Lower leg skin (tissue), 4 donors: ENCODE measurements around the gene DNAH14. TPM values are rescaled to one million over a fixed set of nuclear protein-coding genes. Genes with fewer than 3 reads are reported as not detected.
"Not testable (repeated sequence)": the region's sequence is repeated elsewhere in the genome, so short reads cannot be mapped to it uniquely, and the experiment has no call there.

Source experiments
- DNase-seq, 2 donors: peaks; one replicate each; pipeline ENCODE4 v3.0.0-alpha.2; 2019; ENCODE audit warnings: low spot score in 2 of 2
- H3K4me3 ChIP-seq: fragments of 200-600 bp; sonication (generic); 2 replicates; pipeline ENCODE4 v1.5.1; 2017; ENCODE audit warnings: mild to moderate bottlenecking, low read depth; ENCODE audit not compliant: poor library complexity, severe bottlenecking
- POLR2A ChIP-seq, 2 donors: fragments of 450-650 bp; IDR thresholded peaks; one replicate each; pipeline ENCODE4 v1.6.1; 2016 to 2017; ENCODE audit warnings: antibody characterized with exemption in 2 of 2, mild to moderate bottlenecking in 1 of 2, moderate library complexity in 1 of 2
- WGBS, 2 donors: methylation state at CpG; one replicate each; pipeline ENCODE4 v1.1.5; 2018; 5-methylcytosine and 5-hydroxymethylcytosine counted together
- intact Hi-C: fragments of 100-400 bp; cut with DNase I; formaldehyde crosslinking; loops from one replicate; pipeline ENCODE4 v1.15.0; 2023; ENCODE audit warnings: low total_unique reads
- total RNA-seq, 4 donors: library from RNA; depleted of rRNA; stranded (reverse); fragments of >200 nt; gene quantifications; one replicate each; pipeline ENCODE4 v1.1.0, GENCODE V29; 2016
- TF ChIP-seq, protein P1 (sequence below), 3 donors: fragments of 450-650 bp; IDR thresholded peaks; one replicate each; pipeline ENCODE4 v1.5.1; 2016; ENCODE audit warnings: antibody characterized with exemption in 3 of 3, mild to moderate bottlenecking in 3 of 3, moderate library complexity in 2 of 3

DNAH14 gene
- total RNA-seq, 4 donors from 2014 or later, result 0.84 to 3.0 (median 1.8) TPM

DNA sequence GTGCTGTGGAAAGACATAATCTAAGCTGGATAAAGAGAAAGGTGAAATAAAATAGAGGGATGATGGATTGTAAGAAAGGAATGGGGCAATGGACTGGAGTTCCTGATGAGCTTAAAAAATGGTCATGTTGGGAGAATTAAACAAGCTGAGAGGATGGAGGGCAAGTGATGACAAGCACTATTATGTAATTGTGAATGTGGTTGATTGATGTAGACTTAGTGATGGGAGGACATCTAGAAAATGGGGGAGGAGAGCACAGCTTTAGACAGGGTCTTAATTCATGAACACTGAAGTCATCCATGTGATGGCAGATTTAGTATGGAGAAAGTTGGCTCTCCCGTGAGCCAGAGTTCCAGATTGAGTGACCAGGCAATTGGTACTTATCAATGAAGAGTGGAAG lies 29.0 kb downstream of the DNAH14 start:
- intact Hi-C loops, result no loop called here

DNA sequence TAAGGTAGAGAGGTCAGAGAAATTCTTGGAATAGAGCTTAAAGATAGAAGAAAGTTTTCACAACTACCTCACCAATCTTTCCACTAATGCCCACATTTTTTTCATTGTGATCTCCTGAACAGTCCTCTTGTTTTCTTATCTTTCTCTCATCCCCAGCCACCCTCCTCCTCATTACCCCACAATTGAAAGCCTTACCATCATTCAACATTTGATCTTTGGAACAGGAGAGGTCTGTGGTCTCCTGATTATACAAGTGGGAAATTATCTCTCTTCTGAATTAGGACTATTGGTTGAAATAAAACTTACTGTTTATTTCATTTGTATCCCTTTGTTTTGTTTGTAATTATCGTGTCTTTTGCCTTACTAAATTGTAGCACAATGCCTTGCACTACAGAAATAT lies 29.6 kb downstream of the DNAH14 start:
- TF ChIP-seq POLR2A (IDR thresholded peaks at IDR 0.05), result no peak
- TF ChIP-seq, protein P1, sequence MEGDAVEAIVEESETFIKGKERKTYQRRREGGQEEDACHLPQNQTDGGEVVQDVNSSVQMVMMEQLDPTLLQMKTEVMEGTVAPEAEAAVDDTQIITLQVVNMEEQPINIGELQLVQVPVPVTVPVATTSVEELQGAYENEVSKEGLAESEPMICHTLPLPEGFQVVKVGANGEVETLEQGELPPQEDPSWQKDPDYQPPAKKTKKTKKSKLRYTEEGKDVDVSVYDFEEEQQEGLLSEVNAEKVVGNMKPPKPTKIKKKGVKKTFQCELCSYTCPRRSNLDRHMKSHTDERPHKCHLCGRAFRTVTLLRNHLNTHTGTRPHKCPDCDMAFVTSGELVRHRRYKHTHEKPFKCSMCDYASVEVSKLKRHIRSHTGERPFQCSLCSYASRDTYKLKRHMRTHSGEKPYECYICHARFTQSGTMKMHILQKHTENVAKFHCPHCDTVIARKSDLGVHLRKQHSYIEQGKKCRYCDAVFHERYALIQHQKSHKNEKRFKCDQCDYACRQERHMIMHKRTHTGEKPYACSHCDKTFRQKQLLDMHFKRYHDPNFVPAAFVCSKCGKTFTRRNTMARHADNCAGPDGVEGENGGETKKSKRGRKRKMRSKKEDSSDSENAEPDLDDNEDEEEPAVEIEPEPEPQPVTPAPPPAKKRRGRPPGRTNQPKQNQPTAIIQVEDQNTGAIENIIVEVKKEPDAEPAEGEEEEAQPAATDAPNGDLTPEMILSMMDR (IDR thresholded peaks at IDR 0.05), result no peak
- no peak overlapping the region for H3K4me3 ChIP-seq
- no peak for DNase-seq
- WGBS, 2 donors, result 49 to 84% methylated on average over 1 of the region's 1 CpG
- intact Hi-C loops, result no loop called here

More for the DNA sequence above, 29.0 kb downstream of the DNAH14 start:
- H3K4me3 ChIP-seq, result no peak overlapping the region
- TF ChIP-seq POLR2A (IDR thresholded peaks at IDR 0.05), result no peak
- TF ChIP-seq, protein P1 (IDR thresholded peaks at IDR 0.05), result no peak
- 87 to 92% methylated on average over 1 of the region's 1 CpG for WGBS, 2 donors
- DNase-seq, result no peak

DNA sequence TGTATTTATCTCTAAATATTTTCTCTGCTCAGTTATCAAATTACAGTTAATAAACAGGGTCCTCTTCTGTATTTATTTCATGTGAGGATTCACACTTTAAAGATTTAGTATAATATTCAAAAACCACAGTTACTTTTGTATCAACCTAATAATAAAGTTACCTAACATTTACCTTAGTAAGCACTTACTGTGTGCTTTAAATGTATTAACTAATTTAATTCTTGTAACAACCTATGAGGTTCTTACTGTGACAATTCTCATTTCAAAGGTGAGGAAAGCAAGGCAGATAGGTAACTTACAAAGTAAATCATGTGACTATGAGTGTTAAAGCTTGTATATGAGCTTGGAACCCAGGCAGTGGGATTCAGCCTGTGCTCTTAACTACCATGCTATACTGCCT lies 30.2 kb downstream of the DNAH14 start:
- TF ChIP-seq POLR2A (IDR thresholded peaks at IDR 0.05), result no peak
- TF ChIP-seq, protein P1 (IDR thresholded peaks at IDR 0.05), result no peak
- DNase-seq, result no peak
- intact Hi-C loops, result no loop called here
- no peak overlapping the region for H3K4me3 ChIP-seq

DNA sequence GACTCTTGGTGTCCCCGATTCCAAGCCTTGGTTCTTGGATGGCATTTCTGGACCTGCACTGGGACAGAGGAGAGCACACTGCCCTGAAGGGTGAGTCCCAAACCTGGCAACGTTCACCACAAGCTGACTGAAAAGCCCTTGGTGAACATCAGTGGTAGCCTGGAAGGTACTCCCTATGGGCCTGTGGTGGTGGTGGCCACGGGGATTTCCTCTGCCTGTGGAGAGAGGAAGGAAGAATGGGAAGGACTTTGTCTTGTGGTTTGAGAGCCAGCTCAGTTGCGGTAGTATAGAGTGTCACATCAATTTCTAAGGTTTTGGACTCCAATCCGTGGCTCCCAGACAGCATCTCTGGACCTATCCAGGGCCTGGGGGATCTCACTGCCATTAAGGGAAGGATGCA lies 50.7 kb downstream of the DNAH14 start:
- no peak for TF ChIP-seq POLR2A (IDR thresholded peaks at IDR 0.05)
- TF ChIP-seq, protein P1 (IDR thresholded peaks at IDR 0.05), result no peak
- 72 to 83% methylated on average over 5 of the region's 5 CpGs for WGBS, 2 donors
- H3K4me3 ChIP-seq, result no peak overlapping the region
- intact Hi-C loops, result no loop called here
- DNase-seq, result no peak

DNA sequence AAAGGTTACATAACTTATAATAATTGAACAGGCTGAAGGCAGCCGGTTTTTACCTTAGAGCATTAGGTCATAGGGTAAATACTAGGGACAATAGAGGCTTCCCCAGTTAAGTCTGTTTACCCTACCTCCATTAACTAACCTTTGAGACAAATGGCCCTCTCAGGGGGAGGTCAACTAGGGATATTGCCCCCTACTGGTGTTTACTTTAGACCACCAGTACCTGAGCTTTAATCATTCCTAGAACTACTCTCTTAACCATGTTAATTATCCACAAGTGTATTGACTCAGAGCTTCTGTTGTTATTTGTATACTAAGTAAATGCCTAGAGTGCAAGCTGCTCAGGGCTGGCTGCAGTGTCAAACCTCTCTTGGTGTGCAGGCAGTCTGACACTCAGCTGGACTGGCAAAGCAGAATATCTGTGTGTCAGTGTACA lies 52.5 kb downstream of the DNAH14 start:
- DNase-seq, H3K4me3 ChIP-seq, intact Hi-C loops: not testable (repeated sequence)
- 19 to 23% methylated on average over 1 of the region's 1 CpG for WGBS, 2 donors

DNA sequence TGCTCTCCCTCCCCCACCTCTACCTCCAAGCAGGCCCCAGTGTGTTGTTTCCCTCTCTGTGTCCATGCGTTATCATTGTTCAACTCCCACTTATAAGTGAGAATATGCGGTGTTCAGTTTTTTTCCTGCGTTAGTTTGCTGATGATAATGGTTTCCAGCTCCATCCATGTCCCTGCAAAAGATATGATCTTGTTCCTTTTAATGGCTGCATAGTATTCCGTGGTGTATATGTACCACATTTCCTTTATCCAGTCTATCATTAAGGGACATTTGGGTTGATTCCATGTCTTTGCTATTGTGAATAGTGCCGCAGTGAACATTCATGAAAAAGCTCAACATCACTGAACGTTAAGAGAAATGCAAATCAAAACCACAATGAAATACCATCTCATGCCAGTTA lies 58.6 kb downstream of the DNAH14 start:
- intact Hi-C loops, result no loop called here
- TF ChIP-seq, protein P1 (IDR thresholded peaks at IDR 0.05), result no peak
- no peak for TF ChIP-seq POLR2A (IDR thresholded peaks at IDR 0.05)

More for the DNA sequence above, 58.6 kb downstream of the DNAH14 start:
- DNase-seq, result no peak
- 92 to 94% methylated on average over 6 of the region's 6 CpGs for WGBS, 2 donors
- no peak overlapping the region for H3K4me3 ChIP-seq
